Stimulated activated CD4-positive, alpha-beta T cell treated with anti-CD3 and anti-CD28 coated beads, Interleukin-2, amount 100 ng/mL, for 24 hours (primary cell): ENCODE results near the gene CARD8.

Experiments
- DNase-seq, 2 donors: peaks; one replicate each; pipeline ENCODE4 v3.0.0-alpha.2; 2020

Gene CARD8

GRCh38 chr19:48169939-48170803, 85.5 kb downstream of the CARD8 start, which contains the start of the genes LIG1 and ZSWIM9:
Gene LIG1 (minus strand): TSS chr19:48170344. CDS start chr19:48165566, 4,778 bp downstream.
Gene ZSWIM9 (plus strand): TSS chr19:48170680. CDS start chr19:48171803, 1,123 bp downstream.
- peak; percentile 92 for DNase-seq

- peak; percentile 91 to 94 for DNase-seq
Observed at GRCh38 chr19:48169578-48169938, 86.2 kb downstream of the CARD8 start.

GRCh38 chr19:48168689-48169088, 87.0 kb downstream of the CARD8 start:
- DNase-seq = no peak

- DNase-seq = no peak
Observed at GRCh38 chr19:48158210-48158790, 97.4 kb downstream of the CARD8 start.
